T1000 (cell line): Measurements from ENCODE around the gene CD28.
"Not testable (repeated sequence)": the region's sequence is repeated elsewhere in the genome, so short reads cannot be mapped to it uniquely, and the experiment has no call there.

Source experiments
- DNase-seq: peaks from one replicate; lab custom pipeline; 2025; ENCODE audit warnings: mixed read lengths; lab: John Stamatoyannopoulos, UW

The CD28 gene

DNA sequence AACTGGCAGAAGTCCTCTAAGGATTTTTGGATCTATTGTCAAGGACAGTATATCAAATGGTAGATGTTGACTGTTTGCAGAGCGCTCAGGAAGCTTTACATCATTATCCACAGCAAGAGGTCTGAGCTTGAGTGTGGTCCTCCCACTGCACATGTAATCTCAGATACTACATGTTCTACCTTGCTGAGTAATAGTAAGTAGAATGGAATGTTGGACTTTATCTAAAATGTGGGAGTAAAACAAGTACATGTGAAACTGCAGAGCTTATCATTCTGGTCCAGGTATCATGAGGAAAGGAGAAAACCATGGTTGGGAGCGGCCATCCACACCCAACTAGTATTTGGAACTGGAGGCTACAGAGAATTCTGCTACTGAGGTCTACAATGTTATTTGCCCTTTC lies 19.3 kb upstream of the CD28 start:
- no peak for DNase-seq

DNA sequence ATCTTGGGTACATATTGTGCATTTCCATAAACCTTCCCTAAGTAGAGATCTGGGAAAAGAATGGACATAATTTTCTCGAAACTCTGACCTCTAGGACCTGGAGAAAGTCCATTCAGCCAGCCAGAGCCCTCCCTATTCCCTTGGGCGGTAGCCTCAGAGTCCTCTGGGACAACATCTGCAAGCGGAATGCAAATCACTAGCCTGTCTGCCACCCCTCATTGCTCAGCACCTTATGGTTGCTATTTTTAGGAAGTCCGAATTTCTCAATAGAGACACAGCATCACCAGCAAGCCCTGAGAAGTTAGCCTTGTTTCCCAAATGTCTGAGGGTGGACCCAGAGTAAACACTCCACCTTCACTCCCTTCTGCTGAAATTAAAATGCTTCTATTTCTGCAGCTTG lies 17.6 kb upstream of the CD28 start:
- DNase-seq, result no peak

DNA sequence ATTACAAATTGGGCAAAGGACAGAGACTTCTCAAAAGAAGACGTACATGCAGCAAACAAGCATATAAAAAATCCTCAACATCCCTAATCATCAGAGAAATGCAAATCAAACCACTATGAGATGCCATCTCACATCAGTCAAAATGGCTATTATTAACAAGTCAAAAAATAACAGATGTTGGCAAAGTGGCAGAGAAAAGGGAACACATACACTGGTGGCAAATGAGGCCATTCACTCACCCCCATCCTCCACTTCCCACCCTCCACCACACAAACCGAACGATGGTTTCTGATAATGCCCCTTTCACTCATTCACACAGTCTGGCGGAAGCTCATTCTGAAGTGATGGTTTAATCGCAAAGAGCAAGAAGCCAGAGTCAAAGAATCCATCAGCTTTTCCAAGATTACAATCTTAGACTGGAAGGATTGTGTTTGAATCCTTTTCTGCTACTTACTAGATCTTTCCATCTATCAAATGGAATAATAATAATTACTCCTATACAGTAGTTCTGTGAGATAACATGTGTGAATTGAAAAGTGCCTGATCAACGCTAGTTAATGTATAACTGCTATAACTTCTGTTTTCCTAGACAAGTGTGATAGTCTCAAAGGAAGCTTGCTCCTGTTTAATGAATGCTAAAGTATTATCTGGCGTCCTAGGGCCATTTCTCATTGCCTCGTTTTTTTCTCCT lies 16.9 kb upstream of the CD28 start:
- no peak for DNase-seq

DNA sequence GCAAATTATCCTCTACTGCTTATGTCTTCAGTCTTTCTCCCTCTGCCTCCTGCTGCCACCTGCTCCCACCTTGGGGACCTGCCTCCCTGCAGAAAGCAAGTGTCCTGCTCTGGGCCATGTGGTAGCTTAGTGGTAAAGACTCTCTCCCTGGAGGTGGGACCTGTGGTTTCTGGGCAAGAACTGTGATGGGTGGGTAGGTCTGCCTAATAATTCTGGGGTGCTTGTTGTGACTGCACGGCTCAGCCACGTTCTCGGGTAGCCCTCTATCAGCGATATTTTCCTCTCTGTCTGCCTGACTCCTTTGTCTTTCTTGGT lies 16.4 kb upstream of the CD28 start:
- DNase-seq, result no peak

DNA sequence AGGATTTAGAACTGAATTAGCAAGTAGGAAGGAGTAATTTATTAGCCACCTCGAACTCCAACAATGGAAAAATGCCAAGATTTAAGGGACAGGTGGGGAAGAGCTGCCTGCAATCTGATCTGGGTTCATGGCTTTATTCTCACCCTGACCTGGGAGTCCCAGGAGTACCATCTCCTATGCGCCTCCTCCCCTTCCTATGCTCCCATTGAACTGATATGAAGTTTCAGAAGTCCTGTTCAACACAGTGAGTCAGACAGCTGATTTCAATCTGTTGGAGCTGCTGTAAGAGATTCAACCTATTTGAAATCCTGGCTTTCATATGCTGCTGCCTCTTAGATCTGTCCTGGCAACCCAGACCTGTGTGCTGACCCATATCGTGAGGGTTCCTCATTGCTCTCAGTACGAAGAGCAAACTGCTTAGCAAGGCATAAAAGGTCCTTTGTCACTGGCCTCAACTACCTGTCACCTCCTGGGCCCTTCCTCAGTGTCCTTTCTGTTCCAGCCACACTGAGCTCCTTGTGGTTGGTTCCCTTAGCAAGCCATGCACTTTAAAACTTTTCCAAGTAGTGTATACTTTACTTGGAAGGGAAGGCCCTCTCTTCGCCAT lies 15.9 kb upstream of the CD28 start:
- no peak for DNase-seq

DNA sequence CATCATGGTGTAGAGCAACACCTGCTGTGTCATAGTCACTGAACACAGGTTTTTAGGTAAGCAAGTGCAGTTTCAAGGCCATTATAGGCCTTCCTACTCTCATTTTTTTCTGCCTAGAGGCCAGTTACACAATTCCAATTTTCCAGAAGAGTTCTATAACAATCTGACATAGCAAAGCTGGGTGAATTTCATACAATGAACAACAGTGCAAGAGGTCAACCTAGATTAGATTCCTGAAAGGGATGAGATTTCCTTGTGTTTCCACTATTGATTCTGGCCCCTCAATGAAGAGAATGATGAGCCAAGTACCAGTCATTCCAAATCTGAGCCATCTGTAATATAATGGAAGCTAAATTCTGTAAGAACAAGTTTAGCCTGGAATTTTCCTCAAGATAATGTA lies 15.3 kb upstream of the CD28 start:
- DNase-seq, result no peak

DNA sequence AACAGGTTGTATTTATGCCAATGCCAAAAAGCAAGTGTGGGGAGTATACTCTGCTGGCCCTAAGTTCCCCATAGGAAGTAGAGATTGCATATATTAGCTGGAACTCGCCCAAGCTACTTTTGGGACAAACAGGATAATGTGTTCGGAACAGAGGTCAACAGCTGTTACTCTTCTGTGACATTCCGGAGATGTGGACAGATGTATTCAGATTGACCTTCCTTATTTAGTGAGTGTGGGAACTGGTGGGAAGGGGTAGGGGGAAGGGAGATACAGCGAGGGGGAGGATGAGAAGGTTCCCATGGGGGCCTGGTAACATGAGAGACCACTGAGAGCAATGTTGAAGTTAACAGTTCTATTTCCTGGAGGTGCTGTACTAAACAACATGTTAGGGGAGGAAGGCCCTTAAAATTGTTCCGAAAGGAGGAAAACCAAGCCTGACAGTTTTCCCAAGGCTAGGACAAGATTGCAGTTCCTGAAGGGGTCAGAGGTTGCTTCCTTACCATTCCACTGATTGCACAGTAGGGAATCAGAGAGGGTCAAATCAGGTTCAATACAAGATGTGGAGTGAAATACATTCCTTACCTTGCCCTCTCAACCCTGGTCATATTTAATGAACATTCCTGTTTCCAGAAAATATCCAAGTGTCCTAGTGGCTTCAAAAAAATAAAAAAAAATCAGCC lies 14.3 kb upstream of the CD28 start:
- no peak for DNase-seq

DNA sequence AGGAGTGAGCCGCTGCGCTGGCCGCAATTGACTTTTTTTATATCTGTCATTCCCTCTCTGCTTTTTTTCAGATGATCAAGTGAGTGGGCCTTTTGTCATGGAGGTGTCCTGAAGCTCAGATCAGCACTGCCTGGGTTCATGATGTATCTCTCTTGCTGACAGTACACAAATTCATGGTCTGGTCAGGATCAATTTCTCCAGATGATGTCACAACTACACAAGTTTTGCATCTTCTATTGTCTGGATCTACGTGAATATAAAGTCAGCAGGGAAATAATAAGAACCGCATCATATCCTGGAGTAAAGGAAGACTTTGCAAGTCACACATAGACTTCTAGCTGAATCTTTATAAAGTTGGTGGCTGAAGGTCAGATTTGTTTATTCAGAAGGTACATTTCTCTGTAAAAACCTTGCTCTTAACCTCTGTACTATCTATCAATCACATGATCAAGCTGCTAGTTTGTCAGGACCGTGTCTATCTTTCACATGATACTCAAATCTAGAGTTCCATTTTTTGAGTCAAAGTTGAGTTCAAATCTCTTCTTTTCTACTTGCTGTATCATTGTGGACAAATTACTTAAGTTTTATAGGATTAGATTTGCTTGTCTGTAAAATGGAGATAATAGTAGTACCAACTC lies 13.1 kb upstream of the CD28 start:
- no peak for DNase-seq

DNA sequence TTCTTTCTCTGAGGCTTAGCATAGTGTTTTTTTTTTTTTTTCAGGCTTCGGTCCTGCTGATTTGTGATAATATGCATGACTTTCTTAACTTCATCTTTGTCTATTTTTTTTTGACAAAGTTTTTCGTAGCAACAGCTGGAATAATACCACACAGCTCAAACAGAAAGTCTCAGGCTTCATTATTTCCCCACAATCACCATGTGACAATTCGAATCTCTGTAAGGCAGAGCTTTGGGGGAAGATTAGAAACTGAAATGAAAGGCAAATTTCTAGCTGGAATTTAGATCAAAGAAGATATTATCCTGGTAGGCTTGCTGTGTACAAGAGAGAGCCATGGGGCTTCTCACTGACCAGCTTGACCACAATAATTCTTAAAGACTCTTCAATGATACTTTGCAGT lies 12.2 kb upstream of the CD28 start:
- no peak for DNase-seq

DNA sequence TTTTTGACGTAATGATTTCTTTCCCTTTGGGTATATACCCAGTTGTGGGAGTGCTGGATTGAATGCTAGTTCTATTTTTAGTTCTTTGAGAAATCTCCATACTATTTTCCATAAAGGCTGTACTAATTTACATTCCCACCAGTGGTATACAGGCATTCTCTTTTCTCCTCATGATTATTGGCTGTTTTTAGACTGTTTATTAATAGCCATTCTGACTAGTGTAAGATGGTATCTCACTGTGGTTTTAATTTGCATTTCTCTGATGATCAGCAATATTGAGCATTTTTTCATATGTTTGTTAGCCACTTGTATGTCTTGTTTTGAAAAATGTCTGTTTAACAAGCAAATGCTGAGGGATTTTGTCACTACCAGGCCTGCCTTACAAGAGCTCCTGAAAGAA lies 9.2 kb upstream of the CD28 start:
- DNase-seq, result no peak

DNA sequence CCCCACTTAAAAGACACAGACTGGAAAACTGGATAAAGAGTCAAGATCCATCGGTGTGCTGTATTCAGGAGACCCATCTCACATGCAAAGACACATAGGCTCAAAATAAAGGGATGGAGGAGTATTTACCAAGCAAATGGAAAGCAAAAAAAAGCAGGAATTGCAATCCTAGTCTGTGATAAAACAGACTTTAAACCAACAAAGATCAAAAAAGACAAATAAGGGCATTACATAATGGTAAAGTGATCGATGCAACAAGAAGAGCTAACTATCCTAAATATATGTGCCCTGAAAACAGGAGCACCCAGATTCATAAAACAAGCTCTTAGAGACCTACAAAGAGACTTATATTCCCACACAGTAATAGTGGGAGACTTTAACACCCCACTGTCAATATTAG lies 8.7 kb upstream of the CD28 start:
- DNase-seq, result not testable (repeated sequence)

DNA sequence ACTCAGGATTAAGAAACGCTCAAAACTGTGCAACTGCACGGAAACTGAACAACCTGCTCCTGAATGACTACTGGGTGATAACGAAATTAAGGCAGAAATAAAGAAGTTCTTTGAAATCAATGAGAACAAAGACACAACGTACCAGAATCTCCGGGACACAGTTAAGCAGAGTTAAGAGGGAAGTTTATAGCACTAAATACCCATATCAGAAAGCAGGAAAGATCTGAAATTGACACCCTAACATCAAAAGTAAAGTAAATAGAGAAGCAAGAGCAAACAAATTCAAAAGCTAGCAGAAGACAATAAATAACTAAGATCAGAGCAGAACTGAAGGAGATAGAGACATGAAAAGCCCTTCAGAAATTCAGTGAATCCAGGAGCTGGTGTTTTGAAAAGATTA lies 8.0 kb upstream of the CD28 start:
- not testable (repeated sequence) for DNase-seq

DNA sequence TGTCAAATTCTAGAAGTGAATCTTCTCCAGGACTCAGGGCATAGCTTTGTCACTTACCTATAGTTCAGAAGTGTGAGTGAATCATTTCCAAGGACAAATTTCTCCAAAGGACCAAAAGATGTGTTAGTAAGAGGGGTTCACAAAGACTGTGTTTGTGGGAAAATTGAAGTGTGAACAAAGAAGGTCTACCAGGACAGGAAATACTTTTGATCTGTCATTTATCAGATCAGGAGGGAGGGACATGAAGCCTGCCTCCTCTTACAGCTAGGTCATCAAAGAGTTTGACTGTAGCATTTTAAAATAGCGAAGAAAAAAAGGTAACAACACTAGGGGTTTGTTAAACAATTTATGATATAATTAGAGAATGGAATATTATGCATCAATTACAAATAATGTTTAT lies 2.0 kb upstream of the CD28 start:
- DNase-seq, result no peak

DNA sequence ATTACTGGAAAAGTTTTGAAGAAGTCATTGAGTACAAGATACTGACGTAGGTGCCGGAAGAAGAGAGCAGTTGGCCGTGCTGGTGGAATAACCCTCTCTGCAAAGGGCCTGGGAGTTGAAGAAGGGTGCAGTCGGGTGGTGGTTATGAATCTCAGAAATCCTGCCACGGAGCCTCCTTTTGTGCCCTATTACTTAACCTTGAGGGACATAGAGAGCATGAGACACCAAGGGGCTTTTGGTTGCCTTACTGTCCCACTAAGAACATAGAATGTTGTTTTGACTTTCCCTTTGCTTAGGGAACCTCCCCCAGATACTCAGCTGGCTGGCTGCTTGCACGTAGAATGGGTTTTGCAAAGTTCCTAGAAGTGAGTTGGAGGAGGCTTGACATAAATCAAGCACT lies 1.3 kb upstream of the CD28 start:
- DNase-seq, result no peak

DNA sequence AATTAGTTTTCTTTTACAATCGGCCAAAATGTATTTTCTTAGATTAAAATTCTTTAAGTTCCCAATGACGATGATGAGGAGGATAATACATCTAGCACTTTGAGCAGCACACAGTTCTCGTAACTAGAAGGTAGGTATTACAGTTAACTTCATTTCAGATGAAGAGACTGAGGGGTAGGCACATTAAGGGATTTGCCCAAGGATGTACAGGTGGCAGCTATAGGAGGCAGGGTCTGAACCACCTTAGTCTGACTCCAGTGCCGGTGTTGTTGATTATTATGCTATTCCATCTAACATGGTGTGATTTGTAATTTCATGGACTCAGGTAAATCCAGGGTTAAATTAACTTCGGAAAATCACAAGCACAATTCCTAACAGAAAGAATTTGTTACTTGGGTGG lies 1.1 kb downstream of the CD28 start:
- no peak for DNase-seq

DNA sequence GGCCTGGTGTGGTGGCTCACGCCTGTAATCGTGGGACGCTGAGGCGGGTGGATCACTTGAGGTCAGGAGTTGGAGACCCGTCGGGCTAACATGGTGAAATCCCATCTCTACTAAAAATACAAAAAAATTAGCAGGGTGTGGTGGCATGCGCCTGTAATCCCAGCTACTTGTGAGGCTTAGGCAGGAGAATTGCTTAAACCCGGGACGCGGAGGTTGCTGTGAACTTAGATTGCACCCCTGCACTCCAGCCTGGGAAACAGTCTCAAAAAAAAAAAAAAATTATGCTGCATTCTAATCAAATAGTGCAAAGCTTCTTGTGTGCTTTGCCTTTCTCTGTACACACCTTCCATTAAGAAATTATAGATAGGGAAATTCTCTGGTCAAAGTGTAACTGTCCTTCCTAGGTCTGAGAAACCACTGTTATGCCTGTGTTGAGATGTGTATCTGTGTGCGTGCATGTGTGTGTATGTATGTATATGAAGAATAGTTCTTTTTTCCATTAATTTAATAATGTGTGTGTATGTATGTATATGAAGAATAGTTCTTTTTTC lies 2.5 kb downstream of the CD28 start:
- no peak for DNase-seq

DNA sequence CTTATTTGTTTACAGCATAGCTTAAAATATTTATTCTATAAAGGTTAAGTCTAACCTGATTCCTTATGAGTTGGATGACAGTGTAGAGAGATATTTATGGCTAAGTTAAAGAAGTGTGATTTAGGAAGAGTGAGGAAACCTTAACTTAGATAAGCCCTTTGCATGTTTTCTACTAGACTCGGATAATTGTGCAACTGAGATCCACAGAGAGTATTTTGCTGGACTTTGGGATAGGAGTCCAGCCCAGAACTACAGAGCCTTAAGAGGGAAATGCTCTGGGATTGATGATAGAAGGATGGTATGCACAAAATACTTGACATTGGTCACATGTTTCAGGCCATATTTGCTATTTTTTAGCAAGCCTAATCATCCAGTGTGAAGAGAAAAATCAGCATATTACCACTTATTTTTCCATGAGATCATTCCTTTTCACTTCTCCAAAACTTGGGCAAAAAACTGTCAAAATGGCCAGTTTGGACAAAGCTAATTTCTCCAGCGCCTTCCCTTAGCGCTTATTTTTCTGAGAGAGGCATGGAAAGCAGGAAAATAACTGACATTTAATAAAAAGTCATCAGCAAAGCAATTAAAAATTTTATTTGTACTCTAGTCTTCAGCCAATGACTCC lies 3.1 kb downstream of the CD28 start:
- DNase-seq, result no peak

DNA sequence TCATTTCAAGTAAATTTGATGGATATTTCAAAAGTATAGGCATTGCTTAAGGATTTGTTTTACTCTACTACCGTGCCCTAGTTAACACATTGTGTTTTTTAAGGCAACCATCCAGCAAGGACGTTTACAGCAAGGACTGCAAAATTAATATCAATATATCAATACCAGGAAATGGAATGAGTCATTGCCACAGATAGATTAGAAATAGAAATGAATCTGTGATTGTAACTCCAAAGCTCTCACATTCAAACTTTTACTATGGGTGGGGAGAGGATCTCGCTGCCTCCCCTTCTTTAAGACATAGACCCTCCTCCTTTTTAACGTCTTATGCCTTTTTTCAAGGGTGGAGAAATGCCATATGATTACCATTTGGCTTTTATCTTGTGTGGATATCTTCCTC lies 3.8 kb downstream of the CD28 start:
- no peak for DNase-seq

DNA sequence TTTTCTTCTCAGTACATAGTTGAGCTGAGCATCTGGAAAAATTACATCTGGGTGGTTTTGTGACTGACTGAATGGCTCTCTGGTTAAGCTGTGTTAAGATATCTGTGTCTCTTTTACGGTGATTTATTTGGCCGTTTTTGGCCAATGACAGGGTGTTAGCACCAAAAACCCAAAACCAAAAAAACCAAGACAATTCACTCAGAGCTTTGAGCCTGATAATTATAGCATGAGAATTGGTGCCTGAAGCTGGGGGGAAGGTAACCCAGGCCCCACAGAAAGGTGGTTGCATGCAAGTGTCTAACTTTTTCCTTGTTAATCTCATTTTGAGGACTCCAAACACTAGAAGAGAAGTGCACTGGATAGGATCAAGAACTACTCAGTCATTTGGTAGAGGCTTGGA lies 4.5 kb downstream of the CD28 start:
- no peak for DNase-seq

DNA sequence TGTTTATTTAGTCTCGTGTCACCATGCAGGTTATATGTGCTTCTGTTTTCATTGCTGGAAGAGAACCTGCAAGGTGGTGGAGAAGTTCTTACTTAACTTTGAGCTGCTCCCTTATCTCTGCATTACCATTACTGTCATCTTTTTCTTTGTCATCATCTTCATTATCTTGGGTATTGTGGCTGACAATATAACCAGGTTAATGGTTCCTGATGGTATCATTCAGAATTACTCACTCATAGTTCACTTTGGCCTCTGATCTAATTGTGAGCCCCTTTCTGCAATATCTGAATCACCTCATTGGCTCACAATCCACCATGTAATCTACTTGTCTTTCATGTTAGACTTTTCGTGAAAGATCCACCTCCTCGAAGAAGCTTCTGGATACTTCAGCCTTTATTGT lies 5.0 kb downstream of the CD28 start:
- no peak for DNase-seq

DNA sequence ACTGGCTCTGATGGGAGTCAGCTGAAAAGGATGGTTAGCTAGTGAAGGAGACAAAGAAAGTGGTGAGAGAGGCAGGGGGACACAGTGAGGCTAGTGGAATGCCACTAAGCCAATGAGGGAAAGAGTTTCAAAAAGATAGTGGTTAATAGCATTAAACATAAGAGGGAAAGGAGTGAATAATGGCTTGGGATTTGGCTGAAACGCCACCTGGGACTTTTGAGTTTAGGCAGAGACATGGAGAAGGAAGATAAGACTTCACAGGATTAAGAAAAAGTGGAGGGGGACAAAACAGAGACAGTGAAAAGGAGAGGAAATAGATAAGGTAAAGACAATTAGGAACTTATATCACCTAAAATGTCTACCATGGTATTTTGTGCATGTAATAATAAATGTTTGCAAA lies 6.9 kb downstream of the CD28 start:
- no peak for DNase-seq

DNA sequence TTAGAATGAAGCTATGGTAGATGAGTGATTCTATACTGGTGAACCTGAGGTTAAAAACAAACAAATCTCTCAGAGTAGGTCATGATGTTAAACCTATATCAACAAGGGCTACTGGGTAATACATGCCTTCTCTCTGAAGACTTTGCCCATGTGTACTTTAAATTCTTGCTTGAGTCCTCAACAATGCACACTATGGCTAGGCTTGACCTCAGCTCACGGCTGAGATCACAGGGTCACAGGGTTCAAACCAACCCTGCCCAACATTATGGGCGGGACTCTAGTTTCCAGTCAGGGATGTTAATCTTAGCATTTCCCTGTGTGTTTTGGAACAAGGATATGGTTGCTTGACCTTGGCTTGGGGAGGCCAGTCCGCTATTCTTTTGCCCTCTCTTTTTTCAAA lies 7.7 kb downstream of the CD28 start:
- DNase-seq, result no peak

DNA sequence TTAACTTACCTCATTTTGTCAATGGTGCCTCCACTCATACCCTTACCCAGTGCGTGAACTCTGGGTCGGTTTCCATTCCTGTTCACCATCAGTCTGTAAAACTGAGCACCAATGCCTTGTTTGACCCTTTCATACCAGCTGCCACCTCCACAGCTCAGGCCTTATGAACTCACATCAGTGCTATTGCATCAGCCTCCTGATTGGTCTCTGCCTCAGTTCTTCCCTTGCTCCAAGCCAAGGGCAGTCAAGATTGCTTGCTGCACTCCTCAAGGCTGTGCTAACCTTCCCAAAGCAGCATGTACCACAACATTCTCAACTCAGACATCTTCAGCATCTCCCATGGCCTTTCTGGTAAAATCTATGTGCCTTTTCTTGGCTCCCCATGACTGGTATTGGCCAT lies 9.3 kb downstream of the CD28 start:
- no peak for DNase-seq
